CD4-positive, alpha-beta T cell treated with Interleukin-15 for 4 hours (primary cell): ENCODE measurements around the gene CNTNAP2.

Source experiments
- DNase-seq: peaks from one replicate; pipeline ENCODE4 v3.0.0-alpha.2; 2020; ENCODE audit warnings: low spot score

CNTNAP2 gene

GRCh38 chr7:147015999-147016398 lies 899.4 kb downstream of the CNTNAP2 start:
- DNase-seq, result no peak

- DNase-seq, result no peak
Observed at GRCh38 chr7:147022056-147022455, 905.5 kb downstream of the CNTNAP2 start.

DNA sequence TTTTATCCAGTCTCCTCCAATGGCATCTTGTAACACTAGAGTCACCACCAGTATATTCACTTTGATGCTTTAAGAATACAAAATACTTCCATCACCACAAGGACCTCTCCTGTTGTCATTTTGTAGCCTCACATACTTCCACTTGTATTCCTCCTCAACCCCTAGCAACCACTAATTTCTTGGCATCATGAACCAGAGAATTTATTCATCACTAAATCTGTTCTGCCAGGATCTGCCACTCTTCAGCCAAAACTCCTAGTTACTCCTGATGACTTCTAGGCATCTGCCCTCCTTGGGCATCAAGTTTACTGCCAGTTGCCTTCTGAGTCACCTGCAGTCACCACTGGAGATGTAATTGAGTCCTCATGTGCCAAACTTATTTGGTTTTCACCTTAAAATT lies 906.8 kb downstream of the CNTNAP2 start:
- DNase-seq, result no peak

DNA sequence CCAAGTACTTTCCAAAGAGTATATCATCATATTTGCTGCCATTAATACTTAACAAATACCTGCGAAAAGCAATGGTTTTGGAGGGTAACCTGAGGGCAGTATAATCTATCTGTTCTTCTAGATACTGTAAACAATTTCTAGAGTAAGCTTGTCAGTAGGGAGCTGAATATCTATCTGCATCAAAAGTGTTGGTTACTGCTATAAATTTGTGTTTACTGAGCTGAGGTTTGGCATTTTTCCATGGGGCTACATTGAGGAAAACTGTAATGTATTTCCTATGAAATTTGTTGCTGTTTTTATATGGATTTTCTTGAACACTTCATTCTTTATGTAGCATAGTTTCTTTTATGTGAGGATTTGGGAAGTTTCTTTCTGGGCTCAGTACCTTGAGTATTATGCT lies 913.4 kb downstream of the CNTNAP2 start:
- DNase-seq, result no peak

DNA sequence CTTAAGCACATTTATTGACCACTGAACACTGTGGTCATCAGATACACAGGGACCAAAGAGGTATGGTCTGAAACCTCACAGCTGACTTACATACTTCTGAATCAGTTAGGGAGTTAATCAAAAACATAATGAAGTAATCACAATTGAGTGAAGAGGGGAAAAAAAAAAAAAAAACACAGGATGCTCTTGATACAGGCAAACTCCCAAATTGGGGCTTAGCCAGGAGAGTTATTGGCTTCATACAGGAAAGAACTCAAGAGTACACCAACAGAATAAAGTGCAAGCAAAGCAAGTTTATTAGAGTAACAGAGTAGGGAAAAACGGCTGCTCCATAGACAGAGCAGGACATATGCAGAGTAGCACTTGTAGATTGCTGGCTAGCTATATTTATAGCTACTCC lies 917.0 kb downstream of the CNTNAP2 start:
- no peak for DNase-seq

DNA sequence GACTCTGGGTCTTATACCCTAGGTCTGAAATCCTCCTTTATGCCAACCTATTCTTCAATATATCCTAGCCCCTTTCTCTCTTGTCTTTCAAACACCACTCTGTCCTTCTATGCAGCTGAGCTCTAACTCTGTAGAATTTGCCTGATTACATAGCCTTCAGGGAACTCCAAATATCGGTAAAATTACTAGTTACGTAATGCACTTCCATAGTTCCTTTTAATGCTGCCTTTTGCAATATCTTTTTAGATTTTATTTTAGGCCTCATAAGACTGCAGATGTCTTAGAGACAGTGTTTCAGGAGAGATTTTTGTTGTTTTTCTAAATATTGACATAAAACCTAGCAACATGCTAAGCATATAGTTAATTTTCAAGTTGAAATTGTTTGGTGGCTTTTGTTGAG lies 924.8 kb downstream of the CNTNAP2 start:
- DNase-seq, result no peak

DNA sequence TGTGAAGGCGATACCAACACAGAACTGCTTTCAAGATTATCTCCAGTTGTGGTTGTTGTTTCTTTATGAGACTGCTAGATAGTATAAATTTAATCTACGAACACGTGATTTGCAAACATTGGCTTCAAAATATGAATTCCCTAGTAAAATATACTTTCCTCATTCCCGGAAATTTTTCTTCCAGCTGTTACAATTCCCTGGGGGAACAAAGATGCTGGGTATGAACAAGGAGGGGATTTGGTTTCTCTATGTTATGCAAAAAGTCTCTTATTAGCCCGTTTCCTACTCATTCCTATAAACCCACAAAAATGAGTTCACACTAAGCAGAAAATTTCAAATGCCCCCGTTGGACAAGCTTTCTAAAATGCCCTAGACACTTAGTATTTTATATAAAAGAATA lies 928.3 kb downstream of the CNTNAP2 start:
- DNase-seq, result no peak

GRCh38 chr7:147047696-147048095 lies 931.1 kb downstream of the CNTNAP2 start:
- no peak for DNase-seq

DNA sequence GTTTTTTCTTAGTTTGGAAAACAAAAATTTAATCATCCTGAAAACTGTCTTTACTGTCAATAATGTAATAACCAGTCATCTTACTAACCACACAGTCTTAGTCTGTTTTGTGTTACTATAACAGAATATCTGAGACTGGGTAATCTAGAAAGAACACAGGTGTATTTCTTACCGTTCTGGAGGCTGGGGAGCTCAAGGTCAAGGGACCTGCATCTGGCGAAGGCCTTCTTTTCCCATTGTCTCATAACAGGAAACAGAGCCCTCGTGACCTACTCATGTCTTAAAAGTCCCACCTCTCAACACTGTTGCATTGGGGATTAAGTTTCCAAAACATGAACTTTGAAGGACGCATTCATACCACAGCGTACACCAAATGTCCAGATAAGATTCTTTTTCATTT lies 932.3 kb downstream of the CNTNAP2 start:
- no peak for DNase-seq

- DNase-seq, result no peak
Observed at GRCh38 chr7:147052818-147053217, 936.2 kb downstream of the CNTNAP2 start.

- no peak for DNase-seq
Observed at GRCh38 chr7:147053746-147054145, 937.1 kb downstream of the CNTNAP2 start.

DNA sequence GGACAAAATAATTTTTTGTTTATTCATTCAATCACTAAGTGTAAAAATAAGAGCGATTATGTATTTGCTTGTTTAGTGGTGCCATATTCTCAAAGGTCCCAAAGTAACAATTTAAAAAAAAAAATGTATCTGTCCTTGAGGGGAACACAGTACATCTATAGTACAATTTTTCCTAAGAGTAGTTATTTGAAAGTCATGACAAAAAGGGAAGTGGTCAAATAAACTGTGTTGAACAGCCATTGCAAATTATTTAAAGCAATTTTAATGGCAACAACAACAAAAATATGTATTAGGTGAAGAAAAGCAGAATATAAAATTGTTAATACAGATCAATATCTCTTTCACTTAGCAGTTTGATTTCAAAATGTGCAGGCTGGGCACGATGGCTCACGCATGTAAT lies 943.5 kb downstream of the CNTNAP2 start:
- DNase-seq, result no peak

DNA sequence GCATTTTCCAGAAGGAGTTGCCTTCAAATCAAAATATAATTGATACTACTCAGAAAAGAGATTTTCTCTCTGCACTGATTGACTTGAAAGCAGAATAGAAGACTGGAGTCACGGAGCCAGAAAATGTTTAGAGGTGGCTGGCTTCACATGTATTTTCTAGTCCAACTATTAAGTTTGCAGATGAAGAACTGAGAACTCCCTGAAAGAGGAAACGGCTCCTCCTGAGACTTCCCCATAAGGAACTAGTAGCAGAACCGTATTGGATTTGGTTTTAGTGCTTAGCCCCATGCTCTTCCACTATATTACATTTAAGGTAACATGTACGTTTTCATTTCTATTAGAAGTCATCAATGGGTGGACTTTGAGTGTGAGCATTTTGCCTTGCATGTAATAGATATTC lies 946.3 kb downstream of the CNTNAP2 start:
- DNase-seq, result no peak

DNA sequence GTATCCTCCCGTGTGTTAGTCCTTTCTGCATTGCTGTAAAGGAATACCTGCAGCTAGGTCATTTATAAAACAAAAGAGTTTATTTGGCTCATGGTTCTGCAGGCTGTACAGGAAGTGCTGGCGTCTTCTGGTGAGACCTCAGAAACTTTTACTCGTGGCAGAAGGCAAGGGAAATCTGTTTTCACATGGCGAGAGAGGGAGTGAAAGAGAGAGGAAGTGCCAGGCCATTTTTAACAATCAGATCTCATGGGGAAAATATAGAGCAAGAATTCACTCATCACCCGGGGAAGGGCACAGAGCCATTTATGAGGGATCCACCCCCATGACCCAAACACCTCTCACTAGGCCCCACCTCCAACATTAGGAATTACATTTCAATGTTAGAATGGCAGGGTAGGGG lies 952.2 kb downstream of the CNTNAP2 start:
- DNase-seq, result no peak

DNA sequence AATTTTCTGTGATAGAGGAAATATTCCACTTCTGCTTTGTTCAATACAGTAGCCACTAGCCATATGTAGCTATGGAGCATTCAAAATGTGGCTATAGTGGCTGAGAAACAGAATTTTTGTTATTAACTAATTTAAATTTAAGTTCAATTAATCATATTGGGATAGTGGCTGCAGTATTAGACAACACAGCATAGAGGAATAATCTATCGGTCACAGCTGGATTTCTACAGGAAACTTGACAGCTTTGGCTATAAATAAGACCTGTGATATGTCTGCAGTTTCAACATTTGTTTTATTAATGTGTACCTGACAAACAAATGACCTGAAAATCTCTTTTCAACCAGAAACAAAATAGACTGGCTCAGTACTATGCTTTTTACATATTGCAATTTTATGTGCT lies 953.2 kb downstream of the CNTNAP2 start:
- no peak for DNase-seq

- no peak for DNase-seq
Observed at GRCh38 chr7:147070886-147071285, 954.3 kb downstream of the CNTNAP2 start.

DNA sequence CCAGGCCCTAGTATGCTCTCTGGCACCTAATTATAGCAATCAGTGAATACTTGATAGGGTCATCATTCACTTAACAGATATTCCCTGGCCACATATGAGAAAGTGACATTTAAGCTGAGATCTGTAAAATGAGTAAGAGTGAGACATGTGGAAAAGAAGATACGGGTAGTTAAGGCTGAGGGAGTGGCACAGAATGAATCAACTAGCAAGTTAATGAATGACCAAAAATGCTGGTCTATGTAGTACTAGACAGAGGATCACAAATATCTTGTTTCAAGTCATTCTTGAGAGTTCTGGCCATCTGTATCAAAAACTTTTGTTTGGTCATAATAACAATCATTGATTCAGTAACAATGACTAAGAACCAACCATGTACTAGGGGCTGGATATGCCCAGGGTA lies 954.9 kb downstream of the CNTNAP2 start:
- DNase-seq, result no peak

DNA sequence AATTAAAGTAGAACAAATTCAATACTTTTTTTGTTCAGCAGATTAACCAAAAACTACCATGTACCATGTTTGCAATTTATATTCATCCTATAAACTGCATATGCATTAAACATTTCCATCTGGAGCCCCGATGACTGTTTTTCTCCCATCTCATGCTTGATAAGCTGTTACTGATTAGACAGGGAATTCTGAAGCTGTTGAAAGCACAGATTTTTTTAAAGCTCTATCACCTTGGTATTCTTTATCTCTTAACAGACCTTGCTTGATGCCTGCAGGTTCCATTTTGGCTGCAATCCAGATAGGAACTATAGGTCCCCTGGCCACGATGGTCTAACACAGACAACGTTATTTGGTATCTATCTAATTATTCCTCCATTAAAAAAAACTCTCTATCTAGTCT lies 961.7 kb downstream of the CNTNAP2 start:
- DNase-seq, result no peak

GRCh38 chr7:147079083-147079482 lies 962.5 kb downstream of the CNTNAP2 start:
- no peak for DNase-seq

DNA sequence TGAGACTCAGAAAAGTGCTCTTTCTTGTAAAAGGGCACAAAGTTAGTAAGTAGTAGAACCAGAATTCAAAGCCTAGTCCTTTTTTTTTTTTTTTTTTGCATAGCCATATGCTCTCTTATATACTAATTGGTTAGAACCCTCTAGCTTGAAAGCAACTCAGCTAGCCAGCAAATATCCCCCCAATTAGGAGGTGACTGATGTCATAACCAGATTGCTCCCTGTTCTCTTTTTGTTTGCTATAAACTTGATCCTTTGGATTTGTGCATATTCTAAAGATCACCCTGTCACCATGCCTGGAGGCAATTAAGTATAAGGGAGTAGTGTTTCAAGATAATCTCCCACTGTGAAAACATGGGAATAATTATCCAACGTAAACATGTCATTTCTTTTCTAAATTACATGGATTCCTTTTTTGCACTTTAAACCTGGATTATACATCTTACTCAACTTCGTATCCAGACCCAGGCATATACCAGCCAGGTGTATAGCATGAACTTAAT lies 963.4 kb downstream of the CNTNAP2 start:
- no peak for DNase-seq

- no peak for DNase-seq
Observed at GRCh38 chr7:147081117-147081516, 964.5 kb downstream of the CNTNAP2 start.

- no peak for DNase-seq
Observed at GRCh38 chr7:147089051-147089461, 972.5 kb downstream of the CNTNAP2 start.

- DNase-seq, result no peak
Observed at GRCh38 chr7:147089608-147090007, 973.0 kb downstream of the CNTNAP2 start.

GRCh38 chr7:147096629-147097028 lies 980.0 kb downstream of the CNTNAP2 start:
- no peak for DNase-seq

DNA sequence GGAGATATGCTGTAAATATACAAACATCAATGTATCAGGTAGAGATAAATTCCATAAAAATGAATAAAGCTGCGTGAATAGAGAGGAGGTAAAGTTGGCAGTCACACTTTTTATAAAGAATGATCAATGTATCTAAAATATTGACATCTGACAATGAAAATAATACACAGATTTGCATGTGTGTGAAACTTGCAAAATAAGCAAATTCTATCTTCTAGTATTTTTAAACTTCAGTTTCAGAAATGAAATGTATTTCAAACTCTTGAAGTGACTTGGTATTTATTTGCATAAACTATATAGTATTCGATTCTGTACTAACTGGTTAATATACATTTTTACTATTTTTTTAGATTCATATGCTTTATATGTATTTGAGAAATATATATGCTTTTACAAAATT lies 986.6 kb downstream of the CNTNAP2 start:
- no peak for DNase-seq
